NCI-H1105 treated with DMSO at 0.1 percent for 48 hours (cell line): ENCODE results near the gene NLGN3.
A peak's percentile ranks its signal among the peaks of the same experiment; 100 is the strongest.

ENCODE experiments used
- DNase-seq: peaks from one replicate; lab custom pipeline; 2025; lab: John Stamatoyannopoulos, UW

NLGN3 gene

GRCh38 chrX:71144651-71145050 lies at the start of gene NLGN3:
NLGN3 (plus strand) TSS chrX:71144841; CDS start chrX:71147750, 2,909 bp downstream.
- peak; percentile 4 for DNase-seq

- DNase-seq = no peak
Observed at GRCh38 chrX:71095033-71095432, 49.6 kb upstream of the NLGN3 start.

DNA sequence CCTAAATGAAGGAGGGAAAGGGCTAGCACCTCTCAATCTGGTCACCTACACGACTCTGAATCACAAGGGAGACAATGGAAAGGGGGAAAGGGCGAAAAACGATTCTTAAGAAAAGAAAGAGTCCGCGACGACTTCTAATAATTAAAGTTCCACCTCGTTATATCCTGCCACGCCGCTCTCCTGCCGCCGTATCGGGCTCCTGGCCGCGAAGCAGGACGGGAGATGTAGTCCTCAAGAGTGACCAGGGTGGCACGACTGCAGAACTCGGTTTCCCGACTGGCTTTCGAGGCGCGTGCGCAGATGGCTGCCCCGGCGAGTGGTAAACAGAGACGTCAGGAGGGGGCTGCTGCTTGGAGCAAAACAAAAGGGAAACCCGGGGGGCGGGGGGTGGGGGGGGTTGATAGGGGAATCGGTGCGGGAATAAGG lies 49.1 kb upstream of the NLGN3 start, which contains the start of gene FOXO4:
Gene FOXO4, plus strand, starts transcription at position 297 of the 426 bp plus-strand sequence. CDS start 678 bp downstream, outside the sequence.
- DNase-seq = peak; percentile 74

- DNase-seq = peak; percentile 45
Observed at GRCh38 chrX:71095981-71096759, 48.5 kb upstream of the NLGN3 start.

- no peak for DNase-seq
Observed at GRCh38 chrX:71096760-71097032, 47.9 kb upstream of the NLGN3 start.

DNA sequence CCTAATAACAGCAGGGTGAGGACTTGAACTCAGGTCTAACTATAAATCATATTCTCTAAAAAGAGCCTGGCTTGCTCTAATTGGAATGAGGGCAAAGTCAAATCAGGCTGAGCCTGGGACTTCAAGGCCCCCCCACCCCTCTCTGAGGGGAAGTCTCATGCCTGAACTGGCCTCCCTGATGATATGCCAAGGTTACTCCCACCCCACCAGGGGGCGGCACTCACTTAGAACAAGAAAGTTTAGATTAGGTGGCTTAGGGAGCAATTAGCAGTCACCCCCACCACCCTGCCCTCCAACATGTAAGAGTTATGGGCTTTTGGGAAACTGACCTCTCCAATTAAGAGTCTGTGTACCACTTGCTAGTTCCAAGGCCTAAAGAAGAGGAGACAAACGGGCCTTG lies 46.3 kb upstream of the NLGN3 start:
- peak; percentile 3 for DNase-seq

DNA sequence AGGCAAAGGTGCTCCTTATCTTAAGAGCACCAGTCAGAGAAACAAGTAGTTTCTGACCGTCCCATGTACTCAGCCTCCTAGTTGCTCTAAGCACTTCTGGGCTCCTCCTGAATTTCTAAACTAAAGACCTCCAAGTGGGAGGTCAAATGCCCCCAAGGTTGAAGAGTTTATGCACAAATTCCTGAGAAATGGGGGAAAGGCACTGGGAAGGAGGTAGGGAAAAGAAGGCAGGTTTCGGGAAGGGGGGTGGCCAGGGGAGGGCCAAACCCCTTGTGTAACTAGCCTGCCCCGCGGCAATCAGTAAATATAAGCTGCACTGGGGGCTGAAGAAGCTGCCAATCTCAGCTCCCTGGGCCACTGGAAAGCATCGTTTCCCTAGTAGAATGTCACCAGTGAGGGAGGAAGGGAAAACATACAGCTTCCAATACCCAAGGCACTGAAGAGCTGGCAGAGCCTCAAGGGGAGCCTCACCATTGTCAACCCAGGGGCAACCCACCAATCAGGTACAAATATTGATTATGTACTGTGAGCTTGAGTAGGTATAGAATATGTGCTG lies 45.6 kb upstream of the NLGN3 start:
- no peak for DNase-seq

DNA sequence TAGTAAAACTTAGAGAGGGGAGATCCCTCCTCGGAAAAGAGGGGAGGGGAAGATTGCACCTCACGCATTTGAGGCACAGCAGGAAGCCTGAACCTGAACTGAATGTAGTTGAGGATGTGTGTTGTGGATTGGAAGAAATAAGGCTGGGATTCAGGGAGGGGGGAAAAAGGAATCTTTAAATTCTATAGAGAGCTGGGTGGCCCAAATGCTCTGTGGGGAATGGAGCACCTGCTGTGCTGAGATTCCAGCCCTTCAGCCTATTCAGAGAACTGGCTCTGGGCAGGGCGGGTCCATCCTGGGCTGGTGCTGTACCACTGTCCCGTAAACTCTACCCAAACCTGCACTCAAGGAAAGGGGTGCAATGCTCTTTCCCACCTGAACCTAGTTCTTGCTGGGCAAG lies 44.9 kb upstream of the NLGN3 start:
- no peak for DNase-seq

- no peak for DNase-seq
Observed at GRCh38 chrX:71100581-71101505, 43.8 kb upstream of the NLGN3 start.

- DNase-seq = no peak
Observed at GRCh38 chrX:71102292-71102691, 42.3 kb upstream of the NLGN3 start.

GRCh38 chrX:71103110-71103983 lies 41.3 kb upstream of the NLGN3 start:
- no peak for DNase-seq

DNA sequence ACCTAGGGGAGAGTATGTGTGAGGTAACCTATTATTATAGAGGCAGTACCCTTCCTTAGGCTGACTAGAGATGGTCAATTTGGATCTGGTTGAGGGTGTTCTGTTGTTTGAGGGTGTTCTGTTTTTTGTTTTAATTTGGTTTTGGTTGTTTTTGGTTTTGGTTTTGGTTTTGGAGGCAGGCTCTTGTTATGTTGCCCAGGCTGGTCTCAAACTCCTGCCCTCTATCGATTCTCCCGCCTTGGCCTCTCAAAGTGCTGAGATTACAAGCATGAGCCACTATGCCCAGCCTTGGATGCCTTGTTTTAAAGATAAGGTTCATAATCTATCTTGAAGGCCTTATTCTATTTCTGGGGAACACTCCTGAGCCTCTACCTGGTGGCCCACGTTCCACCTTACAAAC lies 39.0 kb upstream of the NLGN3 start:
- no peak for DNase-seq

DNA sequence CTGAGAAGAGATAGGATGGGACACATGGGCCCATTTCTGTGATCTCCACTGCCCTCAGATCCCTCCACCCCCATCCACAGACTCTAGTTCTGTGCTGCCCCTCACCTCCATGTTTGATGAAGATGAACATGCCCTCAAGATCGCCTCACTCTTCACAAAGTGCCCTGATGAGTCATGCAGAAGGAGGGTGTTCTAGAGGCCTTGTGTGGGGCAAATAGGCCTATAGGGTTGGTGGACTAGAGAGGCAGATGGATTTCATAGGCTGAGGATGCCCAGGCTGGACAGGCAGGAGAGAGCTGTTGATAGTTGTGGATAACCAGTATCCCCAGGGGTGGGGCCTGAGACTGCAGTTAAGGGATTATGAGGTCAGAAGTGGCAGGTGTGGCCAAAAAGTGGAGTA lies 38.2 kb upstream of the NLGN3 start, which contains the start of gene CXorf65:
Gene CXorf65, minus strand, starts transcription at position 314 of the 400 bp plus-strand sequence. Its CDS starts 184 bp downstream, at position 130.
- no peak for DNase-seq

GRCh38 chrX:71107245-71107644 lies 37.4 kb upstream of the NLGN3 start:
- DNase-seq = no peak

- no peak for DNase-seq
Observed at GRCh38 chrX:71107762-71108360, 36.8 kb upstream of the NLGN3 start.

DNA sequence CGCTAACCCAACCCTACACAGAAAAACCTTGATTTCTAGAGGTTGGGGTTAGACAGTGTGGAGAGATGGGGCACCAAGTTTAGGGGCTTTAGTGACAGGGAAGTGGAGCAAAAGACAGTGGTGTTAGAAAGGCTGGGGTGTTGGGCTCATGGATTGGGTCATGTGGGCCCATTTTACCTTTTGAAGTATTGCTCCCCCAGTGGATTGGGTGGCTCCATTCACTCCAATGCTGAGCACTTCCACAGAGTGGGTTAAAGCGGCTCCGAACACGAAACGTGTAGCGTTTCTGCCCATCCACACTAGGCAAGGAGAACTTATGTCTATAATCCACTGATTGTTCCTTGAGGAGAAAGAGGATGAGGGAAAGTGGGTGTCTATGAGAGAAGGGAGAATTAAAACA lies 35.6 kb upstream of the NLGN3 start:
- no peak for DNase-seq

- no peak for DNase-seq
Observed at GRCh38 chrX:71111141-71111843, 33.3 kb upstream of the NLGN3 start, which contains the start of gene IL2RG. IL2RG (minus strand) TSS chrX:71111577; CDS start chrX:71111539, 38 bp downstream.

- DNase-seq = no peak
Observed at GRCh38 chrX:71111921-71112431, 32.7 kb upstream of the NLGN3 start.

DNA sequence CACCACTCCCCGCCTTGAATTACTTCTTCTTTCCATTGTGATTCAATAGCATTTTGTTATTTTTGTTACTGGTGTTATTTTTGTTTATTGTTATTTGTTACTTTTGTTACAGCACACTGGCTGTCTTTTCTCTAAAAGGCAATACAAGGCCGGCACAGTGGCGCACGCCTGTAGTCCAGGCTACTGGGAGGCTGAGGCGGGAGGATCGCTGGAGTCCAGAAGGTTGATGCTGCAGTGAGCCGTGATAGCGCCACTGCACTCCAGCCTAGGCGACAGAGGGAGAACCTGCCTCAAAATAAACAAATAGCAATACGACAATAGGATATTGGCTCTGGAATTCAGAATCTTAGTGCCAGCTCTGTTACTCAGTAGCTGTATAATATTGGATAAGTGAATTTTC lies 27.3 kb upstream of the NLGN3 start:
- no peak for DNase-seq
